ENCODE results near the gene HMOX2. TPM values are rescaled to one million over a fixed set of nuclear protein-coding genes. Genes with fewer than 3 reads are reported as not detected.

Gene HMOX2
- total and polyA plus RNA-seq, 11 donors, result 60.6 to 250 (median 117) TPM

GRCh38 chr16:4513086-4513860 is 37.1 kb downstream of the HMOX2 start:
- no peaks in the 10 kb centered on the region for H3K27me3 ChIP-seq
- H3K36me3 ChIP-seq, result peaks cover 0 to 57% (median 46%) of the 10 kb centered on the region in 9 donors
- WGBS, 4 donors, result 72 to 81% (median 75%) methylated on average over 14 to 19 of the region's 19 CpGs
- peak in 2 of 5 donors; percentile 36 to 48 for DNase-seq
- intact Hi-C loops (cut with DNase I), result loop anchor here in 9 of 10 donors (5.0 to 10.0 kb wide), 4 partner anchors 34 to 444 kb away; partner anchors contain the start of gene SEC14L5 (in 6 of the 9)
- TF ChIP-seq CTCF (IDR thresholded peaks at IDR 0.05) (no peak), POLR2A (IDR thresholded peaks at IDR 0.05) (no peak)
- ATAC-seq, result peak in 3 of 4 donors; percentile 5 to 32 (median 7)
- H3K9me3 ChIP-seq, result no peaks in the 10 kb centered on the region
- peak overlapping the region in 11 of 12 donors; percentile 7 to 87 (median 72) for H3K27ac ChIP-seq
- H3K4me1 ChIP-seq, result peaks cover 0 to 67% (median 51%) of the 10 kb centered on the region in 12 donors
- H3K4me3 ChIP-seq, result no peak overlapping the region

GRCh38 chr16:4513881-4514280 is 37.7 kb downstream of the HMOX2 start:
- DNase-seq (no peak), ATAC-seq (no peak)
- Histone ChIP-seq H3K4me1 (peaks cover 0 to 67% (median 51%) of the 10 kb centered on the region in 12 donors), H3K4me3 (no peak overlapping the region), H3K27ac (peak overlapping the region; percentile 23 to 87 (median 72)), H3K36me3 (peaks cover 0 to 51% (median 40%) of the 10 kb centered on the region in 9 donors), H3K27me3 (no peaks in the 10 kb centered on the region), H3K9me3 (no peaks in the 10 kb centered on the region)
- no peak for TF ChIP-seq CTCF (IDR thresholded peaks at IDR 0.05)
- TF ChIP-seq POLR2A (IDR thresholded peaks at IDR 0.05), result no peak
- intact Hi-C loops (cut with DNase I), result loop anchor here in 9 of 10 donors (5.0 to 10.0 kb wide), 4 partner anchors 33 to 443 kb away; partner anchors contain the start of gene SEC14L5 (in 6 of the 9)
- WGBS, 4 donors, result 91 to 95% (median 93%) methylated on average over 5 to 7 of the region's 7 CpGs

GRCh38 chr16:4514606-4515005 is 38.4 kb downstream of the HMOX2 start:
- no peak for TF ChIP-seq CTCF (IDR thresholded peaks at IDR 0.05)
- TF ChIP-seq POLR2A (IDR thresholded peaks at IDR 0.05), result no peak
- 23 to 40% (median 35%) methylated on average over 7 of the region's 7 CpGs for WGBS, 4 donors
- intact Hi-C loops (cut with DNase I), result loop anchor here in 9 of 10 donors (5.0 to 10.0 kb wide), 4 partner anchors 33 to 443 kb away; partner anchors contain the start of gene SEC14L5 (in 6 of the 9)
- H3K36me3 ChIP-seq, result peaks cover 0 to 44% (median 33%) of the 10 kb centered on the region in 9 donors
- peak in 2 of 5 donors; percentile 38 to 46 for DNase-seq
- peaks cover 0 to 67% (median 51%) of the 10 kb centered on the region in 12 donors for H3K4me1 ChIP-seq
- H3K9me3 ChIP-seq, result no peaks in the 10 kb centered on the region
- H3K27me3 ChIP-seq, result no peaks in the 10 kb centered on the region
- H3K4me3 ChIP-seq, result no peak overlapping the region
- peak in 3 of 4 donors; percentile 3 to 31 (median 4) for ATAC-seq
- peak overlapping the region; percentile 23 to 87 (median 72) for H3K27ac ChIP-seq

All from heart left ventricle (tissue), 16 donors.